Vagina (tissue), 2 donors: ENCODE data around the gene SNRNP25.
A peak's percentile ranks its signal among the peaks of the same experiment; 100 is the strongest.

Source experiments
- POLR2A ChIP-seq, 2 donors: fragments of 450-650 bp; IDR thresholded peaks; one replicate each; pipeline ENCODE4 v1.6.1; 2017; ENCODE audit warnings: antibody characterized with exemption in 2 of 2, mild to moderate bottlenecking in 2 of 2, moderate library complexity in 2 of 2
- TF ChIP-seq, protein P1 (sequence below), 3 experiments: fragments of 450-650 bp in 2 of 3; fragments of 200-600 bp in 1 of 3; sonication (generic) in 1 of 3; IDR thresholded peaks; one replicate each; pipeline ENCODE4 v1.5.1; 2017 to 2019; ENCODE audit warnings: antibody characterized with exemption in 3 of 3, mild to moderate bottlenecking in 2 of 3, moderate library complexity in 2 of 3

- TF ChIP-seq, protein P1, sequence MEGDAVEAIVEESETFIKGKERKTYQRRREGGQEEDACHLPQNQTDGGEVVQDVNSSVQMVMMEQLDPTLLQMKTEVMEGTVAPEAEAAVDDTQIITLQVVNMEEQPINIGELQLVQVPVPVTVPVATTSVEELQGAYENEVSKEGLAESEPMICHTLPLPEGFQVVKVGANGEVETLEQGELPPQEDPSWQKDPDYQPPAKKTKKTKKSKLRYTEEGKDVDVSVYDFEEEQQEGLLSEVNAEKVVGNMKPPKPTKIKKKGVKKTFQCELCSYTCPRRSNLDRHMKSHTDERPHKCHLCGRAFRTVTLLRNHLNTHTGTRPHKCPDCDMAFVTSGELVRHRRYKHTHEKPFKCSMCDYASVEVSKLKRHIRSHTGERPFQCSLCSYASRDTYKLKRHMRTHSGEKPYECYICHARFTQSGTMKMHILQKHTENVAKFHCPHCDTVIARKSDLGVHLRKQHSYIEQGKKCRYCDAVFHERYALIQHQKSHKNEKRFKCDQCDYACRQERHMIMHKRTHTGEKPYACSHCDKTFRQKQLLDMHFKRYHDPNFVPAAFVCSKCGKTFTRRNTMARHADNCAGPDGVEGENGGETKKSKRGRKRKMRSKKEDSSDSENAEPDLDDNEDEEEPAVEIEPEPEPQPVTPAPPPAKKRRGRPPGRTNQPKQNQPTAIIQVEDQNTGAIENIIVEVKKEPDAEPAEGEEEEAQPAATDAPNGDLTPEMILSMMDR (IDR thresholded peaks at IDR 0.05): no peak
- TF ChIP-seq POLR2A (IDR thresholded peaks at IDR 0.05): peak in 1 of 2 donors; percentile 35
Observed at GRCh38 chr16:53346-54236, at the start of gene SNRNP25, which contains the start of gene POLR3K.
